HEK293T (cell line): ENCODE measurements around the gene LSAMP.

Experiments used
- ARNT ChIP-seq: fragments of 450-650 bp; IDR thresholded peaks from 2 replicates; pipeline ENCODE4 v1.6.1; 2017; ENCODE audit warnings: mild to moderate bottlenecking
- BHLHE40 ChIP-seq: fragments of 450-650 bp; IDR thresholded peaks from 2 replicates; pipeline ENCODE4 v1.6.1; 2016; ENCODE audit warnings: mild to moderate bottlenecking, moderate library complexity, borderline replicate concordance
- ELF4 ChIP-seq: fragments of 450-650 bp; IDR thresholded peaks from 2 replicates; pipeline ENCODE4 v1.6.1; 2017; ENCODE audit warnings: antibody characterized with exemption
- FOXA1 ChIP-seq: fragments of 450-650 bp; IDR thresholded peaks from 2 replicates; pipeline ENCODE4 v1.6.1; 2016; ENCODE audit warnings: mild to moderate bottlenecking
- FOXK2 ChIP-seq: fragments of 450-650 bp; IDR thresholded peaks from 2 replicates; pipeline ENCODE4 v1.6.1; 2016; ENCODE audit warnings: mild to moderate bottlenecking
- FOXM1 ChIP-seq: fragments of 450-650 bp; IDR thresholded peaks from 2 replicates; pipeline ENCODE4 v1.6.1; 2017; ENCODE audit warnings: mild to moderate bottlenecking, borderline replicate concordance
- HDGF ChIP-seq: fragments of 450-650 bp; IDR thresholded peaks from 2 replicates; pipeline ENCODE4 v1.6.1; 2017; ENCODE audit warnings: antibody characterized with exemption, borderline replicate concordance
- L3MBTL2 ChIP-seq: fragments of 450-650 bp; conservative IDR thresholded peaks from 2 replicates; pipeline ENCODE4 v1.6.1; 2016; ENCODE audit warnings: mild to moderate bottlenecking
- LEF1 ChIP-seq: fragments of 450-650 bp; IDR thresholded peaks from 2 replicates; pipeline ENCODE4 v1.6.1; 2017; ENCODE audit warnings: mild to moderate bottlenecking, borderline replicate concordance
- NFRKB ChIP-seq: fragments of 450-650 bp; IDR thresholded peaks from 2 replicates; pipeline ENCODE4 v1.6.1; 2016; ENCODE audit warnings: mild to moderate bottlenecking, moderate library complexity
- SP1 ChIP-seq: fragments of 450-650 bp; IDR thresholded peaks from 2 replicates; pipeline ENCODE4 v1.6.1; 2017
- SUZ12 ChIP-seq: fragments of 450-650 bp; IDR thresholded peaks from 2 replicates; pipeline ENCODE4 v1.6.1; 2016; ENCODE audit warnings: mild to moderate bottlenecking
- TARDBP ChIP-seq: fragments of 450-650 bp; IDR thresholded peaks from 2 replicates; pipeline ENCODE4 v1.6.1; 2016

- TF ChIP-seq NFRKB = no peak
- no peak for TF ChIP-seq SUZ12
- no peak for TF ChIP-seq FOXK2
- no peak for TF ChIP-seq ARNT
- TF ChIP-seq SP1 = no peak
- TF ChIP-seq FOXM1 = no peak
- TF ChIP-seq HDGF = no peak
- TF ChIP-seq FOXA1 = no peak
- no peak for TF ChIP-seq ELF4
- no peak for TF ChIP-seq BHLHE40
- TF ChIP-seq LEF1 = no peak
- TF ChIP-seq L3MBTL2 = no peak
- no peak for TF ChIP-seq TARDBP
Measured at GRCh38 chr3:116339441-116340028, 105.8 kb downstream of the LSAMP start.
